HCT116 (cell line): ENCODE results near the gene RAPGEF2.

ENCODE experiments used
- CTCF ChIP-seq, 3 experiments: fragments of 200-600 bp in 1 of 3; sonication (generic) in 1 of 3; IDR thresholded peaks in 2 of 3; conservative IDR thresholded peaks in 1 of 3; 2 replicates each; pipeline ENCODE4 v1.5.1; 2012 to 2017; ENCODE audit warnings: low read depth in 2 of 3, low read length in 2 of 3, antibody characterized with exemption in 1 of 3, borderline replicate concordance in 1 of 3, control low read depth in 1 of 3, mild to moderate bottlenecking in 1 of 3, mixed read lengths in 1 of 3, mixed run types in 1 of 3, moderate library complexity in 1 of 3; ENCODE audit not compliant: insufficient read depth in 1 of 3
- EZH2 ChIP-seq: fragments of 200-600 bp; sonication (generic); IDR thresholded peaks from 2 replicates; pipeline ENCODE4 v1.6.1; 2017; ENCODE audit warnings: antibody characterized with exemption, mixed run types
- POLR2AphosphoS5 ChIP-seq: IDR thresholded peaks from 2 replicates; pipeline ENCODE4 v1.6.1; 2011; ENCODE audit warnings: mild to moderate bottlenecking, low read depth, low read length, moderate library complexity
- RAD21 ChIP-seq: IDR thresholded peaks from 2 replicates; pipeline ENCODE4 v1.6.1; 2012; ENCODE audit warnings: low read depth, mild to moderate bottlenecking
- REST ChIP-seq: IDR thresholded peaks from 2 replicates; pipeline ENCODE4 v1.6.1; 2012; ENCODE audit warnings: low read depth
- ZBTB33 ChIP-seq: IDR thresholded peaks from 2 replicates; pipeline ENCODE4 v1.6.1; 2011; ENCODE audit warnings: mild to moderate bottlenecking, low read length, moderate library complexity; ENCODE audit not compliant: insufficient replicate concordance; ENCODE audit errors: extremely low read depth
- ZNF274 ChIP-seq: fragments of 200-500 bp; sonication (Bioruptor generic); IDR thresholded peaks from 2 replicates; pipeline ENCODE4 v1.6.1; 2014; ENCODE audit warnings: mild to moderate bottlenecking, low read depth, low read length, inconsistent platforms

- no peak for TF ChIP-seq CTCF (IDR thresholded peaks at IDR 0.05 in 2 of 3, conservative IDR thresholded peaks at IDR 0.05 in 1 of 3; ENCODE audit: borderline replicate concordance in 1 of 3, insufficient read depth in 1 of 3, low read depth in 2 of 3, low read length in 2 of 3)
- no peak for TF ChIP-seq POLR2AphosphoS5
- TF ChIP-seq ZNF274: no peak
- no peak for TF ChIP-seq EZH2
- TF ChIP-seq ZBTB33: no peak
- TF ChIP-seq REST: no peak
- no peak for TF ChIP-seq RAD21
Observed at GRCh38 chr4:159284113-159284512, 181.2 kb downstream of the RAPGEF2 start.
